ENCODE measurements around the gene MRPL52.
"Not testable (repeated sequence)": the region's sequence is repeated elsewhere in the genome, so short reads cannot be mapped to it uniquely, and the experiment has no call there.

The MRPL52 gene

GRCh38 chr14:22839159-22839779 is 9.6 kb downstream of the MRPL52 start:
- no peak for DNase-seq

- DNase-seq = no peak
Measured at GRCh38 chr14:22841311-22841710, 11.6 kb downstream of the MRPL52 start.

- DNase-seq = no peak
Measured at GRCh38 chr14:22841769-22842168, 12.1 kb downstream of the MRPL52 start.

GRCh38 chr14:22842211-22843122 is 12.8 kb downstream of the MRPL52 start:
- DNase-seq = no peak

- no peak for DNase-seq
Measured at GRCh38 chr14:22843123-22843925, 13.6 kb downstream of the MRPL52 start.

GRCh38 chr14:22844221-22845102 is 14.8 kb downstream of the MRPL52 start:
- no peak for DNase-seq

GRCh38 chr14:22845103-22845394 is 15.4 kb downstream of the MRPL52 start:
- no peak for DNase-seq

- no peak for DNase-seq
Measured at GRCh38 chr14:22845821-22846625, 16.3 kb downstream of the MRPL52 start.

GRCh38 chr14:22846811-22847307 is 17.2 kb downstream of the MRPL52 start:
- no peak for DNase-seq

GRCh38 chr14:22847661-22848341 is 18.1 kb downstream of the MRPL52 start:
- DNase-seq = peak; percentile 49

- DNase-seq = peak; percentile 79
Measured at GRCh38 chr14:22848351-22849164, 18.9 kb downstream of the MRPL52 start.

GRCh38 chr14:22849212-22849819 is 19.6 kb downstream of the MRPL52 start:
- no peak for DNase-seq

GRCh38 chr14:22850944-22851764 is 21.5 kb downstream of the MRPL52 start:
- DNase-seq = peak; percentile 97

- DNase-seq = not testable (repeated sequence)
Measured at GRCh38 chr14:22852178-22852577, 22.5 kb downstream of the MRPL52 start.

- no peak for DNase-seq
Measured at GRCh38 chr14:22852599-22852939, 22.9 kb downstream of the MRPL52 start.

- peak; percentile 84 for DNase-seq
Measured at GRCh38 chr14:22852940-22853767, 23.5 kb downstream of the MRPL52 start.

- not testable (repeated sequence) for DNase-seq
Measured at GRCh38 chr14:22854296-22854695, 24.6 kb downstream of the MRPL52 start.
